Endothelial cell of umbilical vein (primary cell): ENCODE measurements around the gene ABR. TPM values are rescaled to one million over a fixed set of nuclear protein-coding genes. Genes with fewer than 3 reads are reported as not detected.

Source experiments
- BruUV-seq: library from RNA; stranded (reverse); fragments of 400-500 nt; replicated peaks from 2 replicates; lab custom pipeline; 2021; lab: Mats Ljungman, UMichigan
- CTCF ChIA-PET: fragments of 300-600, 350-600 bp; sonication (Branson Sonifier 250); formaldehyde crosslinking; loops from one replicate; lab custom pipeline; 2021; ENCODE audit warnings: antibody characterized with exemption, inconsistent platforms; lab: Charles Lee
- POLR2A ChIA-PET: fragments of 300-600, 350-600 bp; sonication (Branson Sonifier 250); formaldehyde crosslinking; loops from one replicate; lab custom pipeline; 2021; ENCODE audit warnings: antibody characterized with exemption, inconsistent platforms; lab: Charles Lee
- DNase-seq: peaks from one replicate; pipeline ENCODE4 v3.0.0-alpha.2; 2011; ENCODE audit warnings: low read depth, low spot score
- FAIRE-seq: peaks from 2 replicates; lab custom pipeline; 2011; peaks lifted over from hg19 to GRCh38; lab: Jason Lieb, UNC
- H2AFZ ChIP-seq: 2 replicates; pipeline ENCODE4 v1.6.0; 2012; ENCODE audit warnings: low read depth, low read length, control low read depth, inconsistent platforms
- H3K27ac ChIP-seq: 2 replicates; pipeline ENCODE4 v1.5.1; 2011; ENCODE audit warnings: low read depth, mild to moderate bottlenecking, control low read depth, low read length, moderate library complexity; ENCODE audit not compliant: insufficient read depth
- H3K27me3 ChIP-seq, 2 experiments: 2 replicates each; pipeline versions ENCODE4 v1.6.0 to v1.6.1; 2011; ENCODE audit warnings: low read length in 2 of 2, mixed read lengths in 1 of 2; ENCODE audit not compliant: control insufficient read depth in 2 of 2, insufficient read depth in 2 of 2
- H3K36me3 ChIP-seq, 2 experiments: 2 replicates in 1 of 2; 3 replicates in 1 of 2; pipeline ENCODE4 v1.5.1; 2011; ENCODE audit warnings: low read length in 2 of 2, mild to moderate bottlenecking in 1 of 2, moderate library complexity in 1 of 2; ENCODE audit not compliant: control insufficient read depth in 2 of 2, insufficient read depth in 2 of 2; ENCODE audit errors: extremely low read depth in 1 of 2
- H3K4me1 ChIP-seq: 3 replicates; pipeline ENCODE4 v1.5.1; 2011; ENCODE audit warnings: mild to moderate bottlenecking, low read length; ENCODE audit not compliant: control insufficient read depth, insufficient read depth; ENCODE audit errors: extremely low read depth
- H3K4me2 ChIP-seq: 2 replicates; pipeline ENCODE4 v1.6.1; 2011; ENCODE audit warnings: low read length, control low read depth, mixed read lengths; ENCODE audit not compliant: insufficient read depth
- H3K4me3 ChIP-seq, 3 experiments: fragments of 200-600 bp in 1 of 3; sonication (generic), shearing (Covaris generic) in 1 of 3; replicated peaks in 1 of 3; 2 replicates each; pipeline ENCODE4 v1.5.1; 2011 to 2016; ENCODE audit warnings: control low read depth in 3 of 3, low read length in 3 of 3, mild to moderate bottlenecking in 2 of 3, inconsistent platforms in 1 of 3, low read depth in 1 of 3, moderate library complexity in 1 of 3; ENCODE audit not compliant: insufficient read depth in 1 of 3
- H3K79me2 ChIP-seq: 2 replicates; pipeline ENCODE4 v1.6.0; 2012; ENCODE audit warnings: low read length, inconsistent platforms; ENCODE audit not compliant: control insufficient read depth, insufficient read depth
- H3K9ac ChIP-seq: replicated peaks from 2 replicates; pipeline ENCODE3; 2011; ENCODE audit warnings: low read length, control low read depth; ENCODE audit not compliant: insufficient read depth; ENCODE audit errors: extremely low read depth
- H3K9me1 ChIP-seq: replicated peaks from 3 replicates; pipeline ENCODE4 v1.6.0; 2011; ENCODE audit warnings: mild to moderate bottlenecking, low read length; ENCODE audit not compliant: control insufficient read depth, insufficient read depth; ENCODE audit errors: extremely low read depth
- H3K9me3 ChIP-seq: replicated peaks from 2 replicates; pipeline ENCODE4 v1.5.1; 2012; ENCODE audit warnings: low read length, inconsistent platforms; ENCODE audit not compliant: control insufficient read depth, insufficient read depth
- H4K20me1 ChIP-seq: replicated peaks from 2 replicates; pipeline ENCODE3; 2011; ENCODE audit warnings: mild to moderate bottlenecking, low read length; ENCODE audit not compliant: control insufficient read depth, insufficient read depth; ENCODE audit errors: extremely low read depth
- EZH2 ChIP-seq: IDR thresholded peaks from 2 replicates; pipeline ENCODE4 v1.6.1; 2012; ENCODE audit warnings: borderline replicate concordance, low read depth, mild to moderate bottlenecking, moderate library complexity, low read length, inconsistent platforms; ENCODE audit not compliant: severe bottlenecking
- FOS ChIP-seq: IDR thresholded peaks from 2 replicates; pipeline ENCODE4 v1.6.1; 2011; ENCODE audit warnings: mild to moderate bottlenecking, low read length, moderate library complexity, borderline replicate concordance; ENCODE audit not compliant: insufficient read depth
- GATA2 ChIP-seq: IDR thresholded peaks from 2 replicates; pipeline ENCODE4 v1.7.0; 2011; ENCODE audit warnings: low read depth, mild to moderate bottlenecking, moderate library complexity, mixed read lengths, low read length; ENCODE audit not compliant: insufficient read length, insufficient read depth
- JUN ChIP-seq: IDR thresholded peaks from 2 replicates; pipeline ENCODE4 v1.6.1; 2011; ENCODE audit warnings: borderline replicate concordance, low read depth; ENCODE audit not compliant: insufficient read length, insufficient read depth
- MYC ChIP-seq: IDR thresholded peaks from one replicate; pipeline ENCODE4 v1.6.1; 2011; ENCODE audit warnings: mild to moderate bottlenecking, low read depth, low read length
- POLR2A ChIP-seq: IDR thresholded peaks from 2 replicates; pipeline ENCODE4 v1.6.1; 2012; ENCODE audit warnings: low read depth, mild to moderate bottlenecking, control low read depth, low read length
- POLR2AphosphoS5 ChIP-seq: IDR thresholded peaks from 2 replicates; pipeline ENCODE4 v1.6.1; 2012; ENCODE audit warnings: low read depth, mild to moderate bottlenecking, control low read depth, low read length, moderate library complexity; ENCODE audit not compliant: insufficient read depth
- dilution Hi-C: fragments of 300-500 bp; cut with MboI; formaldehyde crosslinking; loops from one replicate; pipeline ENCODE4 v1.15.0; 2019; ENCODE audit warnings: low sequenced_read_pairs; ENCODE audit not compliant: extremely low pct_ligation_motif_present
- intact Hi-C: fragments of 100-400 bp; cut with micrococcal nuclease; formaldehyde crosslinking; loops from one replicate; pipeline ENCODE4 v1.10.0; 2022
- polyA plus RNA-seq, 4 experiments: library from polyadenylated mRNA; depleted of rRNA in 3 of 4; stranded (reverse) in 3 of 4; unstranded in 1 of 4; fragments of >200 nt; gene quantifications; 2 replicates each; pipeline versions ENCODE4 v1.2.1 to v1.2.3, GENCODE V29; 2011 to 2012; ENCODE audit warnings: missing spikeins in 1 of 4
- total RNA-seq: library from RNA; stranded (reverse); gene quantifications from 2 replicates; pipeline ENCODE4 v1.2.3, GENCODE V29; 2021
- TF ChIP-seq, protein P1 (sequence below): IDR thresholded peaks from 2 replicates; pipeline ENCODE4 v1.6.1; 2011; ENCODE audit not compliant: insufficient read depth, insufficient read length
- TF ChIP-seq, protein P2 (sequence below), 2 donors: IDR thresholded peaks; 1 replicate in 1 of 2; 2 replicates in 1 of 2; pipeline ENCODE4 v1.5.1; 2011; ENCODE audit warnings: low read length in 2 of 2, mild to moderate bottlenecking in 2 of 2, moderate library complexity in 2 of 2, control low read depth in 1 of 2, inconsistent platforms in 1 of 2, low read depth in 1 of 2; ENCODE audit not compliant: insufficient read depth in 1 of 2; ENCODE audit errors: extremely low read depth in 1 of 2

The ABR gene
- total and polyA plus RNA-seq, 2 donors (not counting 3 experiments of a cell fraction or from before 2014, with no cell fraction given): 83.5 to 96.8 TPM

DNA sequence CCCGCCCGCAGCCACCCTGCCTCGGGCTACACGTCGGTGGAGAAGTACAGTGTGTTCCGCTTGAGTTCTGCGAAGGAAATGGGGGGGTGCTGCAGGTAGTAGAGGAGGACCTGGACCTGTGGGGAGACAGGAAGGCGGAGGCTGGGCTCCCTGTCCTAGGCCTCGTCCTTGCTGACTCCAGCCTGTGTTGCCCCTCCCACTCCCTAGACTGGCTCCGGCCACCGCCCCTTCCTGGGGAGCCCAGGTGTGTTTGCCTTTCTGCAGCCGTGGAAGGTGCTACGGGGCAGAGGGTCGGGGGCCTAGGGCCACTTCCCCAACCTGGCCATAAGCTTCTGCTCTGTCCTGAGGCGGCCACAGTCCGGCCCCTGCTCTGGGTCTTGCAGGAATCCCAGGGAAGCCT lies 173.7 kb downstream of the ABR start:
- H3K27ac ChIP-seq: peak overlapping the region; percentile 75
- intact Hi-C loops (no loop called here), dilution Hi-C loops (no loop called here)
- H3K79me2 ChIP-seq: no peaks in the 10 kb centered on the region
- H3K27me3 ChIP-seq: no peaks in the 10 kb centered on the region
- H3K36me3 ChIP-seq: peaks cover 4 to 23% of the 10 kb centered on the region in 2 experiments
- FAIRE-seq: peak; percentile 15
- no peaks in the 10 kb centered on the region for H4K20me1 ChIP-seq
- H2AFZ ChIP-seq: no peak overlapping the region
- H3K9me3 ChIP-seq: no peaks in the 10 kb centered on the region
- H3K4me1 ChIP-seq: peaks cover 56% of the 10 kb centered on the region
- ChIA-PET POLR2A (no interaction called here), CTCF (interaction anchor here (2.2 to 10.2 kb wide), 4 partner anchors 10 to 117 kb away, joined by 6 to 265 read pairs (median 20); partner anchors contain the start of gene TIMM22)
- no peak overlapping the region for H3K4me3 ChIP-seq
- peak overlapping the region; percentile 9 for H3K4me2 ChIP-seq
- BruUV-seq: no TSS peak
- H3K9me1 ChIP-seq: no peaks in the 10 kb centered on the region
- TF ChIP-seq EZH2 (no peak), FOS (no peak), JUN (no peak), POLR2AphosphoS5 (no peak), MYC (no peak), GATA2 (no peak), POLR2A (no peak)
- TF ChIP-seq, protein P1, sequence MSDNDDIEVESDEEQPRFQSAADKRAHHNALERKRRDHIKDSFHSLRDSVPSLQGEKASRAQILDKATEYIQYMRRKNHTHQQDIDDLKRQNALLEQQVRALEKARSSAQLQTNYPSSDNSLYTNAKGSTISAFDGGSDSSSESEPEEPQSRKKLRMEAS: no peak
- TF ChIP-seq, protein P2, sequence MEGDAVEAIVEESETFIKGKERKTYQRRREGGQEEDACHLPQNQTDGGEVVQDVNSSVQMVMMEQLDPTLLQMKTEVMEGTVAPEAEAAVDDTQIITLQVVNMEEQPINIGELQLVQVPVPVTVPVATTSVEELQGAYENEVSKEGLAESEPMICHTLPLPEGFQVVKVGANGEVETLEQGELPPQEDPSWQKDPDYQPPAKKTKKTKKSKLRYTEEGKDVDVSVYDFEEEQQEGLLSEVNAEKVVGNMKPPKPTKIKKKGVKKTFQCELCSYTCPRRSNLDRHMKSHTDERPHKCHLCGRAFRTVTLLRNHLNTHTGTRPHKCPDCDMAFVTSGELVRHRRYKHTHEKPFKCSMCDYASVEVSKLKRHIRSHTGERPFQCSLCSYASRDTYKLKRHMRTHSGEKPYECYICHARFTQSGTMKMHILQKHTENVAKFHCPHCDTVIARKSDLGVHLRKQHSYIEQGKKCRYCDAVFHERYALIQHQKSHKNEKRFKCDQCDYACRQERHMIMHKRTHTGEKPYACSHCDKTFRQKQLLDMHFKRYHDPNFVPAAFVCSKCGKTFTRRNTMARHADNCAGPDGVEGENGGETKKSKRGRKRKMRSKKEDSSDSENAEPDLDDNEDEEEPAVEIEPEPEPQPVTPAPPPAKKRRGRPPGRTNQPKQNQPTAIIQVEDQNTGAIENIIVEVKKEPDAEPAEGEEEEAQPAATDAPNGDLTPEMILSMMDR (IDR thresholded peaks at IDR 0.05; ENCODE audit: extremely low read depth in 1 of 2, insufficient read depth in 1 of 2, low read depth in 1 of 2, low read length in 2 of 2): no peak
- peak overlapping the region; percentile 55 for H3K9ac ChIP-seq
- DNase-seq: no peak
